Measurements from ENCODE around the gene FLYWCH2. TPM values are rescaled to one million over a fixed set of nuclear protein-coding genes. Genes with fewer than 3 reads are reported as not detected.

Gene FLYWCH2
- total and polyA plus RNA-seq, 2 of the 4 experiments (the other 2 are of a cell fraction), result 42.3 to 66.3 TPM

GRCh38 chr16:2904100-2904921, 21.3 kb downstream of the FLYWCH2 start (continued):
- TF ChIP-seq MAZ (IDR thresholded peaks at IDR 0.05; ENCODE audit: borderline replicate concordance, low read depth, low read length) (peak; percentile 17; the same call in 1 of the 2 replicates), CTCF (conservative IDR thresholded peaks at IDR 0.05; ENCODE audit: low read depth, low read length) (peak; percentile 87), FOS (IDR thresholded peaks at IDR 0.05; ENCODE audit: low read depth, low read length) (no peak)
